WTC11 (cell line): ENCODE results near the gene DAB1. TPM values are rescaled to one million over a fixed set of nuclear protein-coding genes. Genes with fewer than 3 reads are reported as not detected.

Experiments
- ATAC-seq: fragments of 200-7000 bp; cut with Tn5 transposase; 2 replicates; pipeline ENCODE4 v1.10.0; 2021; ENCODE audit warnings: mild to moderate bottlenecking, moderate library complexity
- CTCF ChIA-PET: fragments of 300-600 bp; sonication (Branson Sonifier 250); formaldehyde crosslinking; loops from one replicate; lab custom pipeline; 2021; ENCODE audit warnings: antibody characterized with exemption; lab: Charles Lee
- POLR2A ChIA-PET: fragments of 350-600 bp; sonication (Branson Sonifier 250); formaldehyde crosslinking; loops from one replicate; lab custom pipeline; 2021; ENCODE audit warnings: antibody characterized with exemption; lab: Charles Lee
- DNase-seq: peaks from one replicate; pipeline ENCODE4 v3.0.0; 2021; ENCODE audit warnings: low spot score
- H3K27ac Mint-ChIP-seq: 2 replicates; pipeline ENCODE4 v1.8.0; 2021; ENCODE audit warnings: mixed read lengths
- H3K27me3 Mint-ChIP-seq: 2 replicates; pipeline ENCODE4 v1.8.0; 2021; ENCODE audit warnings: low read depth, mild to moderate bottlenecking, moderate library complexity, mixed read lengths
- H3K36me3 Mint-ChIP-seq: 2 replicates; pipeline ENCODE4 v1.8.0; 2021; ENCODE audit warnings: mixed read lengths
- H3K4me1 Mint-ChIP-seq: 2 replicates; pipeline ENCODE4 v1.8.0; 2022; ENCODE audit warnings: mixed read lengths
- H3K4me3 Mint-ChIP-seq: 2 replicates; pipeline ENCODE4 v1.8.0; 2021; ENCODE audit warnings: mild to moderate bottlenecking, moderate library complexity, mixed read lengths
- H3K9me3 Mint-ChIP-seq: 2 replicates; pipeline ENCODE4 v1.8.0; 2021; ENCODE audit warnings: mixed read lengths
- ATF1 ChIP-seq: sonication (generic); formaldehyde crosslinking; IDR thresholded peaks from 2 replicates; pipeline ENCODE4 v1.8.1; 2023; ENCODE audit warnings: mild to moderate bottlenecking, moderate library complexity, missing genetic modification reagents
- CBFB ChIP-seq: sonication (generic); formaldehyde crosslinking; IDR thresholded peaks from 2 replicates; pipeline ENCODE4 v1.8.1; 2022; ENCODE audit warnings: mild to moderate bottlenecking, low read depth, missing genetic modification reagents
- ELF4 ChIP-seq: sonication (generic); formaldehyde crosslinking; IDR thresholded peaks from 2 replicates; pipeline ENCODE4 v1.8.1; 2022; ENCODE audit warnings: low read depth, mild to moderate bottlenecking, moderate library complexity, missing genetic modification reagents
- EMX1 ChIP-seq: fragments of 250-450 bp; sonication (Bioruptor Pico); IDR thresholded peaks from 2 replicates; pipeline ENCODE4 v1.8.0; 2021; ENCODE audit warnings: mild to moderate bottlenecking
- JUN ChIP-seq: sonication (generic); formaldehyde crosslinking; IDR thresholded peaks from 2 replicates; pipeline ENCODE4 v1.8.0; 2023; ENCODE audit warnings: mild to moderate bottlenecking, missing genetic modification reagents
- NFATC4 ChIP-seq: fragments of 250-450 bp; sonication (Bioruptor Pico); IDR thresholded peaks from 2 replicates; pipeline ENCODE4 v1.9.0; 2021; ENCODE audit warnings: mild to moderate bottlenecking
- NR2C2 ChIP-seq: sonication (generic); formaldehyde crosslinking; IDR thresholded peaks from 2 replicates; pipeline ENCODE4 v1.8.0; 2022; ENCODE audit warnings: mild to moderate bottlenecking, missing genetic modification reagents
- OVOL2 ChIP-seq: fragments of 250-450 bp; sonication (Bioruptor Pico); IDR thresholded peaks from 2 replicates; pipeline ENCODE4 v1.9.0; 2021; ENCODE audit warnings: mild to moderate bottlenecking, borderline replicate concordance
- PRRX2 ChIP-seq: fragments of 250-450 bp; sonication (Bioruptor Pico); IDR thresholded peaks from 2 replicates; pipeline ENCODE4 v1.8.0; 2021; ENCODE audit warnings: mild to moderate bottlenecking
- RORB ChIP-seq: fragments of 250-450 bp; sonication (Bioruptor Pico); IDR thresholded peaks from 2 replicates; pipeline ENCODE4 v1.9.0; 2021; ENCODE audit warnings: mild to moderate bottlenecking
- TCF7 ChIP-seq: sonication (generic); formaldehyde crosslinking; IDR thresholded peaks from 2 replicates; pipeline ENCODE4 v1.8.0; 2022; ENCODE audit warnings: mild to moderate bottlenecking, low read depth, missing genetic modification reagents, moderate library complexity
- ZNF396 ChIP-seq: fragments of 250-450 bp; sonication (Bioruptor Pico); IDR thresholded peaks from 2 replicates; pipeline ENCODE4 v1.8.0; 2021; ENCODE audit warnings: mild to moderate bottlenecking, moderate library complexity, borderline replicate concordance
- ZNF423 ChIP-seq: fragments of 250-450 bp; sonication (Bioruptor Pico); IDR thresholded peaks from 2 replicates; pipeline ENCODE4 v2.1.2; 2022; ENCODE audit warnings: mild to moderate bottlenecking, moderate library complexity
- total RNA-seq: library from RNA; stranded (reverse); gene quantifications from 3 replicates; pipeline ENCODE4 v1.2.3, GENCODE V29; 2021
- TF ChIP-seq, protein P1 (sequence below): sonication (generic); formaldehyde crosslinking; IDR thresholded peaks from 2 replicates; pipeline ENCODE4 v1.8.1; 2023; ENCODE audit warnings: mild to moderate bottlenecking, missing genetic modification reagents, moderate library complexity
- TF ChIP-seq, protein P2 (sequence below): sonication (generic); formaldehyde crosslinking; IDR thresholded peaks from 2 replicates; pipeline ENCODE4 v1.8.0; 2023; ENCODE audit warnings: missing genetic modification reagents
- TF ChIP-seq, protein P3 (sequence below): sonication (generic); formaldehyde crosslinking; IDR thresholded peaks from 2 replicates; pipeline ENCODE4 v1.8.1; 2023; ENCODE audit warnings: mild to moderate bottlenecking, missing genetic modification reagents, moderate library complexity
- TF ChIP-seq, protein P4 (sequence below): sonication (generic); formaldehyde crosslinking; IDR thresholded peaks from 2 replicates; pipeline ENCODE4 v1.8.0; 2022; ENCODE audit warnings: mild to moderate bottlenecking, missing genetic modification reagents
- TF ChIP-seq, protein P5 (sequence below): fragments of 250-450 bp; sonication (Bioruptor Pico); IDR thresholded peaks from 2 replicates; pipeline ENCODE4 v1.8.0; 2021; ENCODE audit warnings: mild to moderate bottlenecking
- TF ChIP-seq, protein P6 (sequence below): sonication (generic); formaldehyde crosslinking; IDR thresholded peaks from 2 replicates; pipeline ENCODE4 v1.8.0; 2022; ENCODE audit warnings: missing genetic modification reagents
- TF ChIP-seq, protein P7 (sequence below): fragments of 250-450 bp; sonication (Bioruptor Pico); conservative IDR thresholded peaks from 2 replicates; pipeline ENCODE4 v1.9.0; 2021; ENCODE audit warnings: mild to moderate bottlenecking
- TF ChIP-seq, protein P8 (sequence below): fragments of 250-450 bp; sonication (Bioruptor Pico); IDR thresholded peaks from 2 replicates; pipeline ENCODE4 v1.9.0; 2021; ENCODE audit warnings: mild to moderate bottlenecking
- TF ChIP-seq, protein P9 (sequence below): sonication (generic); formaldehyde crosslinking; IDR thresholded peaks from 2 replicates; pipeline ENCODE4 v1.8.0; 2022; ENCODE audit warnings: mild to moderate bottlenecking, missing genetic modification reagents
- TF ChIP-seq, protein P10 (sequence below): sonication (generic); formaldehyde crosslinking; IDR thresholded peaks from 2 replicates; pipeline ENCODE4 v1.8.1; 2022; ENCODE audit warnings: low read depth, missing genetic modification reagents, borderline replicate concordance

Gene DAB1
- total RNA-seq, 1 experiment from 2014 or later = 10.7 TPM

DNA sequence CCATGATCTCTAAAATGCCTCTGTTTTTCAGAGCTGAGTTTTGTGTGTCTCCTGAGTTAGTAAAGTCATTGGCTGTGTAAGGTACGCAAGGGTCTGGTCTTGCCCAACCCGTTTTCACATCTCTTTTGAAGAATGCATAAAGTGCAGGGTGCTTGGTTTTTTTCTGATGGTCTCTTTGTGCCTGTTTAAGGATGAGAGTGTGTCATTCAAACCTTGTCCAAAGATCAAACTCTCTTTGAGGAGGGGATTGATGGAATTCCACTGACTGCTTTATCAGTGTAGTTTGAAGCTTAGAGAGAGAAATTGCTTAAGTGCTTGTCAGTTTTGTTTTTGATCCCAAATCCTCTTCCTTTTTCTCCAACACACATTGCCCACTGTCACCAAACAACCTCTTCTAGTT lies 438.0 kb downstream of the DAB1 start:
- no peak overlapping the region for H3K27ac Mint-ChIP-seq

DNA sequence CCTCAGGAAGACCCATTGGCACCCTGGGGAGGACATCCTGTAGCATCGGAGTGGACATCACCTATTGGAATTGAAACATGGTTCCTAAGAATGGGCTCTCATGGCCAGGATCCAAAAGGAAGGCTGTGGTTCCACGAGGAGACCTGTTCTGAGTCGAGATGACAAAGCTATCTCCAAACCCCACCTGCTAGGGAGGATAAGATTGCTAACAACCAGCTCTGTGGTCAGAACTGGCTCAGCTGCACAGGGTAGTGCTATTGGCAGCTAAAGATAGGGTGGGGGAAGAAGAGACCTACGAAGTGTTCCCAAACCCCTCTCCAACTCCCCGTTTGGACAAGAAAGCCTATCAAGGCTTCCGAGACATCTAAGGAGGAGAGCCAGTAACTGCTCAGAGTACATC lies 440.4 kb downstream of the DAB1 start:
- POLR2A ChIA-PET = no interaction called here
- no peaks in the 10 kb centered on the region for H3K9me3 Mint-ChIP-seq
- CTCF ChIA-PET = no interaction called here

More for the DNA sequence above, 438.0 kb downstream of the DAB1 start:
- H3K4me1 Mint-ChIP-seq = no peaks in the 10 kb centered on the region
- no peak for DNase-seq
- no peak overlapping the region for H3K4me3 Mint-ChIP-seq
- TF ChIP-seq ELF4 (CRISPR knock-in tag) (no peak), PRRX2 (CRISPR knock-in tag) (no peak), EMX1 (CRISPR knock-in tag) (no peak), OVOL2 (no peak), ZNF396 (CRISPR knock-in tag) (no peak), NR2C2 (CRISPR knock-in tag) (no peak), TCF7 (CRISPR knock-in tag) (no peak), RORB (CRISPR knock-in tag) (no peak)
- TF ChIP-seq, protein P1, sequence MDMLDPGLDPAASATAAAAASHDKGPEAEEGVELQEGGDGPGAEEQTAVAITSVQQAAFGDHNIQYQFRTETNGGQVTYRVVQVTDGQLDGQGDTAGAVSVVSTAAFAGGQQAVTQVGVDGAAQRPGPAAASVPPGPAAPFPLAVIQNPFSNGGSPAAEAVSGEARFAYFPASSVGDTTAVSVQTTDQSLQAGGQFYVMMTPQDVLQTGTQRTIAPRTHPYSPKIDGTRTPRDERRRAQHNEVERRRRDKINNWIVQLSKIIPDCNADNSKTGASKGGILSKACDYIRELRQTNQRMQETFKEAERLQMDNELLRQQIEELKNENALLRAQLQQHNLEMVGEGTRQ = no peak
- TF ChIP-seq, protein P2, sequence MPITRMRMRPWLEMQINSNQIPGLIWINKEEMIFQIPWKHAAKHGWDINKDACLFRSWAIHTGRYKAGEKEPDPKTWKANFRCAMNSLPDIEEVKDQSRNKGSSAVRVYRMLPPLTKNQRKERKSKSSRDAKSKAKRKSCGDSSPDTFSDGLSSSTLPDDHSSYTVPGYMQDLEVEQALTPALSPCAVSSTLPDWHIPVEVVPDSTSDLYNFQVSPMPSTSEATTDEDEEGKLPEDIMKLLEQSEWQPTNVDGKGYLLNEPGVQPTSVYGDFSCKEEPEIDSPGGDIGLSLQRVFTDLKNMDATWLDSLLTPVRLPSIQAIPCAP (CRISPR knock-in tag) = no peak
- TF ChIP-seq, protein P3, sequence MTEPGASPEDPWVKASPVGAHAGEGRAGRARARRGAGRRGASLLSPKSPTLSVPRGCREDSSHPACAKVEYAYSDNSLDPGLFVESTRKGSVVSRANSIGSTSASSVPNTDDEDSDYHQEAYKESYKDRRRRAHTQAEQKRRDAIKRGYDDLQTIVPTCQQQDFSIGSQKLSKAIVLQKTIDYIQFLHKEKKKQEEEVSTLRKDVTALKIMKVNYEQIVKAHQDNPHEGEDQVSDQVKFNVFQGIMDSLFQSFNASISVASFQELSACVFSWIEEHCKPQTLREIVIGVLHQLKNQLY (CRISPR knock-in tag) = no peak
- TF ChIP-seq, protein P4, sequence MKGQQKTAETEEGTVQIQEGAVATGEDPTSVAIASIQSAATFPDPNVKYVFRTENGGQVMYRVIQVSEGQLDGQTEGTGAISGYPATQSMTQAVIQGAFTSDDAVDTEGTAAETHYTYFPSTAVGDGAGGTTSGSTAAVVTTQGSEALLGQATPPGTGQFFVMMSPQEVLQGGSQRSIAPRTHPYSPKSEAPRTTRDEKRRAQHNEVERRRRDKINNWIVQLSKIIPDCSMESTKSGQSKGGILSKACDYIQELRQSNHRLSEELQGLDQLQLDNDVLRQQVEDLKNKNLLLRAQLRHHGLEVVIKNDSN (CRISPR knock-in tag) = no peak
- TF ChIP-seq, protein P5, sequence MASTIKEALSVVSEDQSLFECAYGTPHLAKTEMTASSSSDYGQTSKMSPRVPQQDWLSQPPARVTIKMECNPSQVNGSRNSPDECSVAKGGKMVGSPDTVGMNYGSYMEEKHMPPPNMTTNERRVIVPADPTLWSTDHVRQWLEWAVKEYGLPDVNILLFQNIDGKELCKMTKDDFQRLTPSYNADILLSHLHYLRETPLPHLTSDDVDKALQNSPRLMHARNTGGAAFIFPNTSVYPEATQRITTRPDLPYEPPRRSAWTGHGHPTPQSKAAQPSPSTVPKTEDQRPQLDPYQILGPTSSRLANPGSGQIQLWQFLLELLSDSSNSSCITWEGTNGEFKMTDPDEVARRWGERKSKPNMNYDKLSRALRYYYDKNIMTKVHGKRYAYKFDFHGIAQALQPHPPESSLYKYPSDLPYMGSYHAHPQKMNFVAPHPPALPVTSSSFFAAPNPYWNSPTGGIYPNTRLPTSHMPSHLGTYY (CRISPR knock-in tag) = no peak
- TF ChIP-seq, protein P6, sequence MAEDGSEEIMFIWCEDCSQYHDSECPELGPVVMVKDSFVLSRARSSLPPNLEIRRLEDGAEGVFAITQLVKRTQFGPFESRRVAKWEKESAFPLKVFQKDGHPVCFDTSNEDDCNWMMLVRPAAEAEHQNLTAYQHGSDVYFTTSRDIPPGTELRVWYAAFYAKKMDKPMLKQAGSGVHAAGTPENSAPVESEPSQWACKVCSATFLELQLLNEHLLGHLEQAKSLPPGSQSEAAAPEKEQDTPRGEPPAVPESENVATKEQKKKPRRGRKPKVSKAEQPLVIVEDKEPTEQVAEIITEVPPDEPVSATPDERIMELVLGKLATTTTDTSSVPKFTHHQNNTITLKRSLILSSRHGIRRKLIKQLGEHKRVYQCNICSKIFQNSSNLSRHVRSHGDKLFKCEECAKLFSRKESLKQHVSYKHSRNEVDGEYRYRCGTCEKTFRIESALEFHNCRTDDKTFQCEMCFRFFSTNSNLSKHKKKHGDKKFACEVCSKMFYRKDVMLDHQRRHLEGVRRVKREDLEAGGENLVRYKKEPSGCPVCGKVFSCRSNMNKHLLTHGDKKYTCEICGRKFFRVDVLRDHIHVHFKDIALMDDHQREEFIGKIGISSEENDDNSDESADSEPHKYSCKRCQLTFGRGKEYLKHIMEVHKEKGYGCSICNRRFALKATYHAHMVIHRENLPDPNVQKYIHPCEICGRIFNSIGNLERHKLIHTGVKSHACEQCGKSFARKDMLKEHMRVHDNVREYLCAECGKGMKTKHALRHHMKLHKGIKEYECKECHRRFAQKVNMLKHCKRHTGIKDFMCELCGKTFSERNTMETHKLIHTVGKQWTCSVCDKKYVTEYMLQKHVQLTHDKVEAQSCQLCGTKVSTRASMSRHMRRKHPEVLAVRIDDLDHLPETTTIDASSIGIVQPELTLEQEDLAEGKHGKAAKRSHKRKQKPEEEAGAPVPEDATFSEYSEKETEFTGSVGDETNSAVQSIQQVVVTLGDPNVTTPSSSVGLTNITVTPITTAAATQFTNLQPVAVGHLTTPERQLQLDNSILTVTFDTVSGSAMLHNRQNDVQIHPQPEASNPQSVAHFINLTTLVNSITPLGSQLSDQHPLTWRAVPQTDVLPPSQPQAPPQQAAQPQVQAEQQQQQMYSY (CRISPR knock-in tag) = no peak
- TF ChIP-seq, protein P7, sequence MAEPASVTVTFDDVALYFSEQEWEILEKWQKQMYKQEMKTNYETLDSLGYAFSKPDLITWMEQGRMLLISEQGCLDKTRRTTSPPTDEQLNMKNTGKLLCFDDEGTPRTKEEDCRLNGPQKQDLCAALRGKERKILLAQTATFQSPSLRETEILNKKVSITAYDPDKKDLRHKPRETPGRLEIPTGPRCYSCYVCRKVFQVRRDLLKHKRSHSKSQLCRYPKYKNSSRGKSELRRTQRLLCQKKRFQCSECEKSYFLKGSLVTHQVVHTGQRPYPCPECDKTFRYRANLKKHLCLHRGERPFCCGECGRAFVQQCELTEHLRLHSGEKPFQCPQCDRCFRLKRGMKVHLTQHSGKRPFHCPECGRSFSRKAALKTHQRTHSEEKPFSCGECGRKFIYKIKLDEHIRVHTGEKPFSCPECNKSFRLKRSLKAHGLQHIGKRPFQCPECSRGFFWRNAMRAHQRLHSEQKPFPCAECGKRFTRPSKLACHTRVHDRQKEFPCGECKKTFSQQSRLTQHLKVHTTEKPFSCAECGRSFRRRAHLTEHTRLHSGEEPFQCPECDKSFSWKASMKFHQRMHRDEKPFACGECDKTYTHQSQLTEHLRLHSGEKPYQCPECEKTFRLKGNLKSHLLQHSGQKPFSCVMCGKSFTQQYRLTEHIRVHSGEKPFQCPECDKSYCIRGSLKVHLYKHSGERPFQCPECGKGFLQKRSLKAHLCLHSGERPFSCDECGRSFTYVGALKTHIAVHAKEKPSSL (CRISPR knock-in tag) = no peak
- TF ChIP-seq, all 79 proteins: peak for 0
- Mint-ChIP-seq H3K36me3 (no peaks in the 10 kb centered on the region), H3K27me3 (no peaks in the 10 kb centered on the region), H3K9me3 (no peaks in the 10 kb centered on the region)
- POLR2A ChIA-PET = no interaction called here
- ATAC-seq = no peak
- CTCF ChIA-PET = no interaction called here

More for the DNA sequence above, 440.4 kb downstream of the DAB1 start:
- DNase-seq (no peak), ATAC-seq (no peak)
- H3K36me3 Mint-ChIP-seq = no peaks in the 10 kb centered on the region
- H3K4me3 Mint-ChIP-seq = no peak overlapping the region
- no peaks in the 10 kb centered on the region for H3K4me1 Mint-ChIP-seq
- no peaks in the 10 kb centered on the region for H3K27me3 Mint-ChIP-seq
- TF ChIP-seq ZNF423 (CRISPR knock-in tag) = no peak
- TF ChIP-seq, protein P8, sequence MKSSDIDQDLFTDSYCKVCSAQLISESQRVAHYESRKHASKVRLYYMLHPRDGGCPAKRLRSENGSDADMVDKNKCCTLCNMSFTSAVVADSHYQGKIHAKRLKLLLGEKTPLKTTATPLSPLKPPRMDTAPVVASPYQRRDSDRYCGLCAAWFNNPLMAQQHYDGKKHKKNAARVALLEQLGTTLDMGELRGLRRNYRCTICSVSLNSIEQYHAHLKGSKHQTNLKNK (CRISPR knock-in tag) = no peak
- TF ChIP-seq, protein P9, sequence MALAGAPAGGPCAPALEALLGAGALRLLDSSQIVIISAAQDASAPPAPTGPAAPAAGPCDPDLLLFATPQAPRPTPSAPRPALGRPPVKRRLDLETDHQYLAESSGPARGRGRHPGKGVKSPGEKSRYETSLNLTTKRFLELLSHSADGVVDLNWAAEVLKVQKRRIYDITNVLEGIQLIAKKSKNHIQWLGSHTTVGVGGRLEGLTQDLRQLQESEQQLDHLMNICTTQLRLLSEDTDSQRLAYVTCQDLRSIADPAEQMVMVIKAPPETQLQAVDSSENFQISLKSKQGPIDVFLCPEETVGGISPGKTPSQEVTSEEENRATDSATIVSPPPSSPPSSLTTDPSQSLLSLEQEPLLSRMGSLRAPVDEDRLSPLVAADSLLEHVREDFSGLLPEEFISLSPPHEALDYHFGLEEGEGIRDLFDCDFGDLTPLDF (CRISPR knock-in tag) = no peak
- TF ChIP-seq ATF1 (CRISPR knock-in tag) = no peak
- no peak for TF ChIP-seq JUN (CRISPR knock-in tag)
- TF ChIP-seq, protein P10, sequence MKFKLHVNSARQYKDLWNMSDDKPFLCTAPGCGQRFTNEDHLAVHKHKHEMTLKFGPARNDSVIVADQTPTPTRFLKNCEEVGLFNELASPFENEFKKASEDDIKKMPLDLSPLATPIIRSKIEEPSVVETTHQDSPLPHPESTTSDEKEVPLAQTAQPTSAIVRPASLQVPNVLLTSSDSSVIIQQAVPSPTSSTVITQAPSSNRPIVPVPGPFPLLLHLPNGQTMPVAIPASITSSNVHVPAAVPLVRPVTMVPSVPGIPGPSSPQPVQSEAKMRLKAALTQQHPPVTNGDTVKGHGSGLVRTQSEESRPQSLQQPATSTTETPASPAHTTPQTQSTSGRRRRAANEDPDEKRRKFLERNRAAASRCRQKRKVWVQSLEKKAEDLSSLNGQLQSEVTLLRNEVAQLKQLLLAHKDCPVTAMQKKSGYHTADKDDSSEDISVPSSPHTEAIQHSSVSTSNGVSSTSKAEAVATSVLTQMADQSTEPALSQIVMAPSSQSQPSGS (CRISPR knock-in tag) = no peak
- TF ChIP-seq NFATC4 (CRISPR knock-in tag) = no peak
- no peak for TF ChIP-seq EMX1 (CRISPR knock-in tag)
- no peak for TF ChIP-seq CBFB (CRISPR knock-in tag)
- TF ChIP-seq, all 79 proteins: peak for 0
- H3K27ac Mint-ChIP-seq = no peak overlapping the region
